ENCODE results near the gene ZDHHC7.
A peak's percentile ranks its signal among the peaks of the same experiment; 100 is the strongest.
"Not testable (repeated sequence)": the region's sequence is repeated elsewhere in the genome, so short reads cannot be mapped to it uniquely, and the experiment has no call there.

ZDHHC7 gene

DNA sequence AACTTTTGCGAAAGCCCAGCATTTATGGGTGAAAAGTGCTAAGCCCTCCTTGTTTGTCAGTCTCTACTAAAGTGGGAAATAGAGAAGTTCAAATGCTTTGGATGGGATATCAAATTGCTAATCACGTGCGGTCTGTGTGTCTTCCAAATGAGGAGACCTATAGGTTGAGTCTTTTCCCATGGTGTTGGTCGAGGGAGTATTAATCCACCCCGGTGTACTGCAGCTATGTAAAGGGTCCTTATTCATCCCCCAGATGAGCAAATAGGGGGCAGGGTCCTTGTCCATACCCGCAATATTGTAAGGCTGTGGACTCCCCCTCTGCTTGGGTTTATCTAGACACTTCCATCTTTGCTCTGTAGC is 30.8 kb upstream of the ZDHHC7 start:
- DNase-seq: no peak

DNA sequence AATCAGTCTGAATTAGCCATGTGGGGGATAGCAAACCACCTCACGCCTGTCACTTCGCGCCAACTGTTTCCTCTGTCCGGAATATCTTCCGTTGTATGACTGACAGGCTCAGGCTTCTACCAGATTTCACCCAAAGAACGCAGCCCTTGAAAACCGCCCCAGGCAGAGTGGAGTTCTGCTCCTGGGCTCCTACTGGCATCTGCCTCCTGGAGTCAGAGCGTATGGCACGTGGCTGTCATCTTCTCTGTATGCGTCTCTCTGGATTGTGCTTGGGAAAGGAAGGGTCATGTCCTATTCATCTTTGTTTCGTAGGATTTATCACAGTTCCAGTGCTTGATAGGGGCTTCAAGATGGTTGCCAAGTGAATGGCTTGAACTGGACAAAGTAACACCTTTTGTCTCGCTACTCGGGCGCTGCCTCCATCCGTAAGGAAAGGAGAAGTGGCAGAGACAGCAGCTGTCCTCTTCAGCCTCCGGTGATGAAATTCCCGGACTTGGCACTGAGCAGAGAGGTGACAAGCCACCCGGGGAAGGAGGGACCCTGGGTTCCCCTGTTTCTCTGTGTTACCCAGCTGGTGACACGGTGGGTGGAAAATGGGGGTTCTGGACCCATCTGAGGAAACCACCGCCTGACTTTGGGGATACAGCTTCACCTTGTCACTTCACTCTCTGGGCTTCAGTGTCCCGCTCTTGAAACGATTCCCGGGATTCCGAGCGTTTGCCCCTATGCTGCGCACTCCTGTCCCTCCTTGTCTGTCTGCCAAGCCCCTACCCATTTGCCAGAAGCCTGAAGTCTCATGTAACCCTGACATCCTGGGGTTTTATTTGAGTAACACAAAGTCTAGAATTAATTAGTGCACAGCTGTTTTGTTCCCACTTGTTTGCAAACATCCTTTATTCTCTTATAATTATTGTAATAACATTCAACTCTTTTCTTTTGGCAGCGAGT is 30.2 kb upstream of the ZDHHC7 start:
- DNase-seq: peak; percentile 20

DNA sequence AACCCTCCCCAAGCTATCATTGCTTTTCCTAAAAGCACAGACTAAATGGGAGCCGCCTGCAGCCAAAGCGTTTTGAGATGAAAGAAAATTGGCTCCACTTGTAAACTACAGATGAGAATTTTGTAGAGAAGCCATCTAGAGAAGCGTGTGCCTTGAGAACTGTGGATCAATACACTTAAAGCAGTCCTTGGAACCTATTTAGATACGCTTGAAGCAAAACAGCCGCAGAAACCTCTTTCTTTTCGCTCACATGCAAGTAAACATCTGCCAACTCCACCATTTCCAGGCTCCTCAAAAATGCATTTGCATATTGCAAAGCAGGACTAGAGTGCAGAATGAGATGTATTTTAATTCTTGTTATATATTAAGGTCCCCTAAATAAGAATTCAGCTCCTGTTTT is 29.4 kb upstream of the ZDHHC7 start:
- peak; percentile 82 for DNase-seq

DNA sequence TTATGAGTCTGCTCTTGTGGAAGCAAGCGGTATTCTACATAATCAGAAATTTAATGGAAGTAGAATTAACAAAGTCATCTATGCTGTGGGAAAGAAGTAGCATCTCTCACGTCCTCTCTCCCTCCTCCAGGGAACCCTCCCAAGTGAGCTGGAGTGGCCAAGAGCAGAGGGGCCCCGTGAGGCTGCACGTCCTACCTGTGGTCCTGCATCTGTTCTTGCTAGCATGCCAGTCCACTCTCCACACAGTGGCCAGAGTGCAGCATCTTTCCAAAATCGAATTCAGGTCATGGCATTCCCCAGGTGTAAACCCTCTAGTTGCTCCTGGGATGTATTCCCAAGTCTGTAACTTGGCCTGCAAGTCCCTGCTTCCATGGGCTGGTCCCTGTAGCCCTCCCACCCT is 26.4 kb upstream of the ZDHHC7 start:
- no peak for DNase-seq

DNA sequence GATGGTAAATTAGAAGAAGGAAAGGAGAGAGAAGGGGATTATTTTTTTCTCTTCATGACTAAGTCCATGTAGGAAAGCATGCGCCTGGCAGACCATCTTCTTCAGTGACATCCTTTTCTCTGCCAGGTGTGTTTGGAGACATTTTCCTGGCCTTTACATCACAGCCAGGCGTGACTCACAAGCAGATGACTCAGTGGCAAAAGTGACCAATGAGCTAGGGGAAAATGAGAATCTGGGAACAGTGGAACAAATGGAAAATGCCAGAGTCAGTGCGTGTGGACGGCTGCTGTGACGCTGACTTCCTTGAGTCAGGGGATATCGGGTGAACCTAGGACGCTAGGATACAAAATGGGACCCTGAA is 25.7 kb upstream of the ZDHHC7 start:
- DNase-seq: no peak

DNA sequence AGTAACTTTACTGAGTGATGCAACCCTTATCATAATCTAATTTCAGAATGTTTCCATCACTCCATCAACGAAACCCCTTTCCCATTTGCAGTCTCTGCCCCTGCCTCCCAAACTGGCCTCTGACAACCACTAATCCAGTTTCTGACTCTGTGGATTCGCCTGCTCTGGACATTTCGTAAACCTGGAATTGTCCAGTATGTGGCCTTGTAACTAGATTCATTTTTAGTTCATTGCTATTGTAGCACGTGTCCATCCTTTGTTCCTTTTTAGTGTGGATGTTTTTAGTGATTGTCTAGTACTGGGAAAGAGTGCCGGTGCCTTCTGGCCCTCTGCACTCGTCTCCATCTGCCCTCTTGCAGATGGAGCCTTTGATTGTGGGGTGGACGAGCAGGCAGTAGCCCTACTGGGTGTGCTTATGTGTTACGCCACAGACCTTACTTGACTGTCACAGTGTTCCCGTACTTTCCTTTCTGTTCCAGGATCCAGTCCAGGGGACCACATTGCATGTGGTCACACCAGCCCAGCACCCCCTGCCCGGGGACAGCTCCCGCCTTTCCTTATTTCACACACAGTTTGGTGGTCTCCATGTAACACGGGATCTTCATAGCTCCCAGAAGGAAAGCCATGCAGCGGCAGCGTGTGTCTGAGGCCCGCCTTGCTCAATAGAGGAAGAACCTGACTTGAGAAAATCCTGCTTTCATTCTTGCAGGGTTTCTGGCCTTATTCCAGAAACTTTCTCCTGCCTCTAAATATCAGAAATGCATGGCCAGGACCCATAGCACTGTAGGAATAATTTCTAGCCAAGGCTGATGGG is 25.1 kb upstream of the ZDHHC7 start:
- DNase-seq: no peak

DNA sequence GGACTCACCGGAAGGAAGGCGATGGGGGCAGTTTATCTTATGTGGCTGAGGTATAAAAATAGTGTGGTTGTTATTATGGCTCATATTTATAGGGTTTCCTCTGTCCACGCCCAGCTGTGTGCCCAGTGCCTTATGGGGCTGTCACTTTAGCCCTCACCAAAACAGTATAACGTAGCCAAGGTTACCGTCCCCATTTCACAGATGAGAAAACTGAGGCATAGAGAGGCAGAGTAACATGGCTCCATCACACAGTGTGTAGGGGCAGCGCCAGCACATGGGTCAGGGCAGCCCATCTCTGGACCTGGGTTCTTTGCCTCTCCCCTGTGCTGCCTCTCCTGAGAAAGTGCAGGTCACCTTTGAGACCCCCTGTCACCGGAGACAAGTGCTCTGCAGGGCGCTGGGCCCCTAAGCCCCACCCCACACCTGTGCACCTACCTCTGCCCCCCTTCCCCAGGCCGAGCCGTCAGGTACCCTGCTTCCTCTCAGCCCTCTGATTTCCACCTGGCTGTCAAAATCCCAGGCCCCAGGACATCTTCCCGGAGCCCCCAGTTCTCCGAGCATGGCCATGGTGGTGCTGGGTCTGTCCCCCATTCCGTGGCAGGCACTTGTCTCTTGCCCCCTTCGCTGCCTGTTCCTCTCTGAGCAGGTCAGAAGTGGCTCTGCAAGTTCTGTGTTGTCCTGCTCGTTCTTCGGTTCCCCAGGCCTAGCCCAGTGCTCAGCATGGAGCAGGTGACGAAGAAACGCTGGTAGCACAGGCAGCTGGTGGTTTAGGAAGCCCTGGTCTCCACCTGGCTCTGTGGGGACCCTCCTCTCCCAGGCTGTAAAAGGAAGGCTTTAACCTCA is 23.5 kb upstream of the ZDHHC7 start:
- DNase-seq: no peak

DNA sequence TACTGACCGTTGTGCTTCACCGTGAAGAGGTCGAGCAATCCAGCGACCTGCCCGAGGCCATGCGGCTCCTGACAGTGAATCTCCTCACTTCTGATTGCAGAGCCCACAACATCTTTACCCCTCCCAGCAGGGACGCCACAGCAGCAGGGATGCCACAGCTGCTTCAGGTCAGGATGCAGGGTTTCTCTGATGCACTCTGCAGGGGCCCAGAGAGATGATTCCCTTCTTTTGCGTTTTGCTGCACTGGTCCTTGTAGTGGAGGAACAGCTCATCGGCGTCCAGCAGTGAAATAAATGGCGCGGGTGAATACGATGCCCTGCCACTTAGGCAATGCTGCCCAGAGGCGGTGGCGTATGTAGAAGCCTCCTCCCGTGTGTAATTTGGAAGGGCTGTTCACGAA is 21.8 kb upstream of the ZDHHC7 start:
- peak; percentile 15 for DNase-seq

DNA sequence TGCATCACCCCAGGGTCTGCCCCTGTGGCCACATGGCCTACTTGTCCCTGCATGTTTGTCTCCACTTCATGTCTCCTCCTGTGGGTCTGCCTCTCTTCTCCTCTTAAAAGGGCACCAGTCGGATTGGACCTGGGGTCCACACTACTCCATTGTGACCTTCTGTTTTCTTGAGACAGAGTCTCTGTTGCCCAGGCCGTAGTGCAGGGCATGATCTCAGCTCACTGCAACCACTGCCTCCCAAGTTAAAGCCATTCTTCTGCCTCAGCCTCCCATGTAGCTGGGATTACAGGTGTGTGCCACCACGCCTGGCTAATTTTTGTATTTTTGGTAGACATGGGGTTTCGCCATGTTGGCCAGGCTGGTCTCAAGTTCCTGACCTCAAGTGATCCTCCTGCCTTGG is 20.9 kb upstream of the ZDHHC7 start:
- DNase-seq: not testable (repeated sequence)

DNA sequence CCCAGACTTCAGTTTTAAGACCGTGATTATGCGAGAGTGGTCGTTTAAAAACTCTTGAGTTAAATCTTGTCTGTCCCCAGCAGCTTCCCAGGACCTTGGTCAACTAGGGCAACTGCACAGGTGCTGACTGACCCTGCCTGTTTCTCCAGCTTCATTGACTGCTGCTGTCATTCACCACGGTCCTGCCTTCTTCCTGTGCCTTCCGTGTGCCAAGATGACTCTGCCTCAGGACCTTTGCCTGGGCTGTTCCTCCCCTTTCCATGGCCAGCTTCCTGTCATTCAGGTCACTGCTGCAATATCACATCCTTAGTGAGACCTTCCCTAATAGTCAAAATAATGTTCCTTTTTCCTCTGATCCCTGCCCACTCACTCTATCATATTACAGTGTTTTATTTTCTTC is 20.1 kb upstream of the ZDHHC7 start:
- no peak for DNase-seq

DNA sequence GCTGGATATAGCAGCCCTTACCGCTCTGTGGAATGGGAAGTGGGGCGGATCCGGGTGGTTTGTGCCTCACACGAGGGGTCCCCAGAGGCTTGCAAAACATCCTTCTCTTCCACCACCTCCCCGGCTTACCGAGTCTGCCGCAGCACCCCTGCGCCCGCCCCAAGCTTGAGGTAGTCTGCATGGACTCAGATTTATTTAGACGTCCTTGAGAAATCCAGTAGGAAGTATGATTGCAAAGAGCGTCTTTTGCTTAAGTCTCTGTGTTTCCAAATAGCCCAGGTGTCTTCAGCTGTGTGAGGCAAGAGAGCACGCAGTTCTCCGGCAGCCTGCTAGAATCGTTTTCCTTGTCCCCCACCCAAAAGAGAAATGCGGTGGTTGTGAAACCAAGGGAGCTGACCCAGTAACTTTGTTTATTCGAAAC is 18.7 kb upstream of the ZDHHC7 start:
- DNase-seq: no peak

DNA sequence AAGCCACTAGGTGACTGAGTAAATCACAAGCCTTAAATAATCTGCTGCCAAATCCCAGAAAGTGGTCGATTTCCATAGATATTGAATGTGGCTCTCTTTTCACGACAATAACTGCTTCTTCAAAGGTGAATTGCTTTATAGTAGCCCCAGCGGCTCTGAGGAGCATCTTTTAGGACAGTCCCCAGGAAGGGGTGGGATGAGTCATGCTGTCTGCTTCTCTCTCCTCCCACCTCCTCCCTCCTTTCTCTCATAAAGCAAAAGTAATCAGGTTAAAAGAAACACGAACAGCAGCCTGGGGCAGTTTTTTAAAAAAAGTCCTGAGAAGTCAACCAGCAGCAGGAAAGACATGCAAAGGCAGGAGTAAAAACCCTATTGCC is 18.1 kb upstream of the ZDHHC7 start:
- DNase-seq: no peak

DNA sequence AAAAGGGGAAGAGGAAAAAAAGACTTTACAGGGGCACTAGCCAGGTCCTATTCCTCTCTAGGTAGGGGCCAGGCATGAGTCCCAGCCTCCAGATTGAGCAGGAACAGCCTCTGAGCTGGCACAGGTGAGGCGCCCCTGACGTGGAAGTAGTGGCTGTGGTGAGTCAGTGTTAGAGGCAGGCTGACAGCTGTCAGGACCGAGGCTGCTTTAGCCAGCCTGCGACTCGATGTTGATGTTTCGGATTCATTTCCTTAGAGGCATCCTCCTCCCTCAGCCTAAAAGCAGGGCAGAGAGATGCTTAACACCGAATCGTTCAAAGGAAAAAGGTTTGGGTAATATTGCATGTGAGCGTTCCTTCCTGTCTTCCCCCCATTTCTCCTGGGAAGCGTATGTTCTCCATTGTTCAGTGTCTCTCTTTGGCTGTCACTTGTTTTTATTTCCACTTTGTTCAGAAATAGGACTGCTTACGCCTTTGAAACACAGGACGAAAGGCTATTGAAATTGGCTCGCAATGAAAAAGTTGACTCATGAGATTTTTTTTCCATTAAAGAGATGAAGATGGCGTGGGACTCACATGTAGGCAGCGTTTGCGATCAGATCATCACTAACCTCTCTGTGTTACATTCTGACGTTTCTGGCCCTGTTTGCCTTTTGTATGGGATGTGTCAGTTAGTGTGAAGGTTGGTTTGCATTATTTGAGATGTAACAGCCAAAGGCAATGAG is 17.5 kb upstream of the ZDHHC7 start:
- no peak for DNase-seq

DNA sequence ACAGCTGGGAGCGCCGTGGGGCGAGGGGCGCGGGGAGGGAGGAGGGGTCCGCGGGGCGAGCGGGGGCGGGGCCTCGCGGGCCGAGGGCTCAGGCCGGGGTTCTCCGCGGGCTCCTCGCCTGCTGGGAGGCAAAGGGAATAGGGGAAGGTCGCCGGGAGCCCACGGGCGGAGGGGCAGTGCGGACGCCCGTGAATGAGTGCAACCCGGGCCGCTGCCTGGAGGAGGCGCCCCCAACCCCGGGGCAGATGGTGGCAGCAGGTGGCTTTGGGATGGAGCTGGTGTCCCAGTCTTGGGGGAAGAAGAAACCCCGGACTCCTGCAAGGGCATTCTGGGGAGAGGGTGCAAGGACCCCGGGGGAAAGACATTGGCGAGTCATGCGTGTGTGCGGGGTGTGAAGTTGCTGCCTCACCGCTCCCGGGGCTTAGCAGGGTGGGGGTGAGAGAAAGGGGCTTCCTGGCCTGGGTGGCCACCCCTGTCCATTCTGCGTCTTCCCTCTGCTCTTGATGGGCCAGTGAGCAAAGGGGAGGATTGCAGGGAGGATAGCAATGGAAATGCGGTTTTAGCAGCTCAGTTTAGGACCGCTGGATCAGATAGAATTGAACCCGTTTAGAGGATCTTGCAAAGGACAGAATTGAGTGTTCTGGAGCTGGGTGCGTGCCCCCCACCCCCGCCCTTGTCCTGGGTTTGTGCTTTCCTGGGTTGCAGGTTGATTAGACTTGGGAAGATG is 16.8 kb upstream of the ZDHHC7 start:
- no peak for DNase-seq

DNA sequence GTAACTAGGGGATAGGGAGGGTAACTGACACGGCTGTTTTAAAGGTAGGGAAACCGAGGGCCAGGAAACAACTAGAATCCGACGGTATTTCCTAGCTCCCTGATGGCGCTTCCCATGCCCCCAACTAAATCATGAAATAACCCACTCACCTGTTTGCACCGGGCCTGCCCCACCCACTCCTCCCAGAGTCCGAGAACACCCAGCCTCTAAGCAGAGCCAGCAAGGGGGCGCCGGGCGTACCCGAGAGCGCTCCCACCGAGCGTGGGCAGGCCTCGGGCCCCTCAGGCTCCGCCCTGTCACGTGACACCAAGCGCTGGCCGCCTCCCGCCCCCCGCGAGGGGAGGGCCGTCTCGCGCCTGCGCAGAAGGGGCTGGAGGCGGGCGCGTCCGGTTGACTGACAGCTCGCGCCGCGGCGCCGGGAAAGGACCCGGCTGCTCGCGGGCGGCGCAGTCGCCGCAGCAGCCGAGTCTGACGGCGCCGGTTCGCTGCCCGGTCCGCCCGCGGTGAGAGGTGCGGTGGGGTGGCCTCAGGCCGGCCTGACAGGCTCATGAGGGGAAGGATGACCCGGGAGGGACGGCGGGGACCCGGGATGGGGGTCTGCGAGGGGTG is 16.1 kb upstream of the ZDHHC7 start, which contains the start of gene KIAA0513:
KIAA0513 (plus strand) TSS at position 447 of the 609 bp plus-strand sequence. CDS start 39,277 bp downstream, outside the sequence.
- DNase-seq: peak; percentile 50

DNA sequence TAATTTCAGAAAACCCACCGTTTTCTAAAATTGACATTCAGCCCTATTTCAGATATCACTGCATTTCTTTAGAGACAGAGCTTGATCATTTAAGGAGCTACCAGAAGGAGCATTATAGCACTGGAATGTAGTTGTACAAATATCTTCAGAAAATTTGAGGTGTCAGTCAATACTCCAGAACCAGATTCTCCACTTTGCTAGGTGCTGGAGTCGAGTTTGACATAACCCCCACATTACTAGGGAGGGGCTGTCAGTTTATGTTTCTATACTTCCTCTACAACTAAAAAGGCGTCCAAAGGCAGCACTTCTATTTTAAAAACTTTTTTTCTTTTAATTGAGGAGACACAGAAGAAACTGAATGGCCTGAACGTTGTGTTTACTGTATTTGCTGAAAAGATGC is 15.4 kb upstream of the ZDHHC7 start:
- DNase-seq: no peak

DNA sequence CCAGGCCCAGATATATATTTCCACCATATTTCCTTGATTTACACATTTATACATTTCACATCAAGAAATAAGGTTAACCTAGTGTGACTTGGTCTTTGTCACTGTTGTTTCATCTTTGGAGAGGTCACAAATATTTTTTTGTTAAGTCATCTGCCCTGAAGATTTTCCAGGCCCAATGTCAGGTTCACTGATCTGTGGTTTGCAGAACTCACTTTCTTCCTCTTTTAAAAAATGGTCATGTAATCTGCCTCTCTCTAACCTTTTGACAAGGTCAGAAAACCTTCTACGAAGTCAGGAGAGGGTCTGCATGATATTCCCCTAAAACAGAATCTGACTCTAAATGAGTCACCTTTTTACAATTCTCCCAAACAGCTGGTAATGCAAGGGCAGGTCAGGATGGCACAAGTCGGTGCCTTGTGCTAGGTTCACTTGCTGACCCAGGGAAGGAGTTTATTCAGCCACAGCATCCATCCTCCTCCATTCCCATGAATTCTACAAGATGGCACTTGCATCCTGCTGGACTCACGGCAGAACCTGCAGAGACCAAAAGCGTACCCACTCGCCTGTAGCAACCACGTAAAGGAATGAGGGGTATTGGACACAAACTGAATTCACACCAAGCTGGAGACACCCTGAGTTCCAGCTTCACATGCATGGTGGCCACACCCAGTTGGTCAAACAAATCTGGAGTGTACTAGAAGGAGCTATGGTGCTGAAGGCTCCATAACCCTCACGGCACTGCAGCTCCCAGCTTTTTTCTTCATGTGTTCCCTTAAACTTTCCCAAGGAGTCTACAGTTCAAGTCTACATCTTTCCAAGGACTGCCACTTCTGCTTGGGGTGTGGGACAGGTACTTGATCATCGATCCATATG is 14.7 kb upstream of the ZDHHC7 start:
- DNase-seq: no peak

DNA sequence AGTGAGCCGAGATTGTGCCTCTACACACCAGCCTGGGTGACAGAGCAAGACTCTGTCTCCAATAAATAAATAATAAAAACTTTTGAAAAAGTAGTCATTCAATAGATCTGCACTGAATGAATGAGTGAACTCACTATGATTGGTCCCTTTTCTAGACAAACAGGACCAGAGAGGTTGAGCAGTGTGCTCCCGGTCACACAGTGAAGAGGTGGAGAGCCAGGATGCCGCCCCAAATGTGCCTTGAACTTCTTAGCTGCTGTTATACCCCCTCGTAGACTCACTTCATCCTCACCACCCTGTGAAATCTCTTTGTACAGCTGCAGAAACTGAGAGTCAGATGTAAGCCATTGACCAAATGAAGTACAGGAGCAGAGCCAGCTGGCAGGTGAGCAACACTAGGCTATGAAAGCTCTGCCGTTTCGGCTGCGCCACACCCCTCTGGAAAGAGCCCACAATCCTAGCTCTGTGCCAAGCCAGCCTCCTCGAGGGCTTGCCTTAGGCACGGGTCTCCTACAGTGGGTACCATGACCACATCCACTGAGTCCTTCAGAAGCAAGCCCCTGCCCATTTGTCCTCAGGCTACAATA is 8.4 kb upstream of the ZDHHC7 start:
- peak; percentile 74 for DNase-seq

DNA sequence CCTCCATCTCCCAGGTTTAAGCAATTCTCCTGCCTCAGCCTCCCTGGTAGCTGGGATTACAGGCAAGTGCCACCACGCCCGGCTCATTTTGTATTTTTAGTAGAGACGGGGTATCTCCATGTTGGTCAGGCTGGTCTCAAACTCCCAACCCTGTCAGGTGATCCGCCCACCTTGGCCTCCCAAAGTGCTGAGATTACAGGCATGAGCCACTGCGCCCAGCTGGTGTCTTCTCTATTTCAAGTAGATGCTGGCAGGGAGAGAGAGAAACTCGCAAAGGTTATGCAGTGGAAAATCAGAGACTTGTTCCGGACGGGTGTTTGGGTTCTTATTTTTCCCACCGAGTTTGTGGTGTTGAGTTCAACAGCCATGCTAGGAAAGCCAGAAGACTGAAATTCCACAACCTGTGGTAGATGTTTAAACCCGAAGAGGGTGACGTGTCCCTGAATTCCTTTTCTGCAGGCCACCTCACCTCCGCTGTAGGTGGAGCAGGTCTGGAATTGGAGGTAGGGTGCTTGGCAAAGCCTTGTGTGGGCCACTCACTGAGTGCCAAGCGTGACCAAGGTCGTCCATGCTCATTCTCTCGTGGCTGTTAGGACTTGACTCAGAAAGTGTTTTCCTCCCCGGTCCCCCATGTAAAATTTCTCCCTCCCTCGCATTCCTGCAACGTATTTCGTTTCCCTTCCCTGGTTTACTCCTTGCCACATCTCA is 7.3 kb upstream of the ZDHHC7 start:
- DNase-seq: no peak
